ENCODE data around the gene EFNB1.

- TF ChIP-seq, protein P1, sequence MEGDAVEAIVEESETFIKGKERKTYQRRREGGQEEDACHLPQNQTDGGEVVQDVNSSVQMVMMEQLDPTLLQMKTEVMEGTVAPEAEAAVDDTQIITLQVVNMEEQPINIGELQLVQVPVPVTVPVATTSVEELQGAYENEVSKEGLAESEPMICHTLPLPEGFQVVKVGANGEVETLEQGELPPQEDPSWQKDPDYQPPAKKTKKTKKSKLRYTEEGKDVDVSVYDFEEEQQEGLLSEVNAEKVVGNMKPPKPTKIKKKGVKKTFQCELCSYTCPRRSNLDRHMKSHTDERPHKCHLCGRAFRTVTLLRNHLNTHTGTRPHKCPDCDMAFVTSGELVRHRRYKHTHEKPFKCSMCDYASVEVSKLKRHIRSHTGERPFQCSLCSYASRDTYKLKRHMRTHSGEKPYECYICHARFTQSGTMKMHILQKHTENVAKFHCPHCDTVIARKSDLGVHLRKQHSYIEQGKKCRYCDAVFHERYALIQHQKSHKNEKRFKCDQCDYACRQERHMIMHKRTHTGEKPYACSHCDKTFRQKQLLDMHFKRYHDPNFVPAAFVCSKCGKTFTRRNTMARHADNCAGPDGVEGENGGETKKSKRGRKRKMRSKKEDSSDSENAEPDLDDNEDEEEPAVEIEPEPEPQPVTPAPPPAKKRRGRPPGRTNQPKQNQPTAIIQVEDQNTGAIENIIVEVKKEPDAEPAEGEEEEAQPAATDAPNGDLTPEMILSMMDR (conservative IDR thresholded peaks at IDR 0.05) = no peak
- TF ChIP-seq EZH2 (IDR thresholded peaks at IDR 0.05; ENCODE audit: low read depth) = no peak
Measured at GRCh38 chrX:68832101-68832416, 3.2 kb downstream of the EFNB1 start.
